Brain microvascular endothelial cell (primary cell): ENCODE data around the gene FYN.

Experiments used
- DNase-seq: peaks from one replicate; pipeline ENCODE4 v3.0.0-alpha.2; 2020
- H3K27ac ChIP-seq: fragments of 250-450 bp; sonication (Bioruptor Pico); 2 replicates; pipeline ENCODE4 v1.5.1; 2020; ENCODE audit warnings: mild to moderate bottlenecking, moderate library complexity
- H3K27me3 ChIP-seq: fragments of 250-450 bp; sonication (Bioruptor Pico); replicated peaks from 2 replicates; pipeline ENCODE4 v1.5.1; 2020; ENCODE audit warnings: mild to moderate bottlenecking
- H3K36me3 ChIP-seq: fragments of 250-450 bp; sonication (Bioruptor Pico); replicated peaks from 2 replicates; pipeline ENCODE4 v1.5.1; 2020; ENCODE audit warnings: mild to moderate bottlenecking
- H3K4me3 ChIP-seq: 2 replicates; pipeline ENCODE4 v1.5.1; 2011; ENCODE audit warnings: low read depth, mild to moderate bottlenecking, control low read depth, low read length, moderate library complexity
- in situ Hi-C: cut with HindIII; loops from 2 replicates; pipeline ENCODE4 v1.10.0; 2017; ENCODE audit warnings: low sequenced_read_pairs, low pct_ligation_motif_present
- TF ChIP-seq, protein P1 (sequence below): IDR thresholded peaks from 2 replicates; pipeline ENCODE4 v1.5.1; 2011; ENCODE audit warnings: low read depth, mild to moderate bottlenecking, moderate library complexity, low read length, control low read depth, inconsistent platforms; ENCODE audit errors: missing control alignments

The FYN gene

DNA sequence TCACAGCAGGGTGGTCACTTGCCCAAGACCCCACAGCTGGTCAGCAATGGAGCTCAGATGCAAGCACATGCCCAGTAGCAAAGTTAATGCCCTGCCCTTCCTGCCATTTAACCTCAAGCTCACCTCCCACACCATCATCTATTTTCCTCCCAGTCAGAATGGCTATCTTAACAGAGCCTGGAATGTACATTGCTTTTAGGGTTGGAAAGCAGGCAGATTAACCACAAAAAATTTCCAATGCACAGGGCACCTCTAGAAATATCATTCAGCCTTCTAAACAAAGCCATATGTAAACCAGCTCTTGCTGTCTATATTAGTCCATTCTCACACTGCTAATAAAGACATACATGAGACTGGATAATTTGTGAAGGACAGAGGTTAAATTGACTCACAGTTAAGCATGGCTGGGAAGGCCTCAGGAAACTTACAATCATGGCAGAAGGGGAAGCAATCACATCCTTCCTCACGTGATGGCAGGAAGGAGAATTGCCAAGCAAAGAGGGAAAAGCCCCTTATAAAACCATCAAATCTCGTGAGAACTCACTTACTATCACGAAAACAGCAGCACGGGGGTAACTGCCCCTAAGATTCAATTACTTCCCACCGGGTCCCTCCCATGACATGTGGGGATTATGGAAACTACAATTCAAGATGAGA is 106.9 kb downstream of the FYN start:
- H3K4me3 ChIP-seq: no peak overlapping the region
- in situ Hi-C loops: no loop called here
- TF ChIP-seq, protein P1, sequence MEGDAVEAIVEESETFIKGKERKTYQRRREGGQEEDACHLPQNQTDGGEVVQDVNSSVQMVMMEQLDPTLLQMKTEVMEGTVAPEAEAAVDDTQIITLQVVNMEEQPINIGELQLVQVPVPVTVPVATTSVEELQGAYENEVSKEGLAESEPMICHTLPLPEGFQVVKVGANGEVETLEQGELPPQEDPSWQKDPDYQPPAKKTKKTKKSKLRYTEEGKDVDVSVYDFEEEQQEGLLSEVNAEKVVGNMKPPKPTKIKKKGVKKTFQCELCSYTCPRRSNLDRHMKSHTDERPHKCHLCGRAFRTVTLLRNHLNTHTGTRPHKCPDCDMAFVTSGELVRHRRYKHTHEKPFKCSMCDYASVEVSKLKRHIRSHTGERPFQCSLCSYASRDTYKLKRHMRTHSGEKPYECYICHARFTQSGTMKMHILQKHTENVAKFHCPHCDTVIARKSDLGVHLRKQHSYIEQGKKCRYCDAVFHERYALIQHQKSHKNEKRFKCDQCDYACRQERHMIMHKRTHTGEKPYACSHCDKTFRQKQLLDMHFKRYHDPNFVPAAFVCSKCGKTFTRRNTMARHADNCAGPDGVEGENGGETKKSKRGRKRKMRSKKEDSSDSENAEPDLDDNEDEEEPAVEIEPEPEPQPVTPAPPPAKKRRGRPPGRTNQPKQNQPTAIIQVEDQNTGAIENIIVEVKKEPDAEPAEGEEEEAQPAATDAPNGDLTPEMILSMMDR: no peak
- H3K27me3 ChIP-seq: no peaks in the 10 kb centered on the region
- H3K36me3 ChIP-seq: no peaks in the 10 kb centered on the region
- DNase-seq: no peak
- H3K27ac ChIP-seq: no peak overlapping the region

DNA sequence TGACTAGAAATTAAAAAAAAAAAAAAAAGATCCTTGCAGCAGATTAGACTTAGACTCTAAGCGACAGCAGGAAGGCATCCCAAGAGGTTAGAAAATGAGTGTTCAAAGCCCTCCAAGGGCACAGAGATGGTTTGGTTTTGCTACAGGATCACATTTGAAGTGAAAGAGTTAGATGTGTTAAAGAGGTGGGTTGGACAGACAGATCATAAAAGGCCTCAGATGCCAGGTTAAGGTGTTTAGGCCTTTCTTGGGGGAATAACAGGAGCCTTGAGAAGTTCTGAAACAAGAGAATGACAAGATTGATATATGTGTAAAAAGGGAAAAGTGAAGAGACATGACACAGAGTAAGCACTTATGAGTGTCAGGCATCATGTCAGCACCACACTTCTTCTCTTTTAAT is 107.5 kb downstream of the FYN start:
- in situ Hi-C loops: no loop called here
- H3K36me3 ChIP-seq: no peaks in the 10 kb centered on the region
- no peaks in the 10 kb centered on the region for H3K27me3 ChIP-seq
- TF ChIP-seq, protein P1: no peak
- H3K27ac ChIP-seq: no peak overlapping the region
- no peak for DNase-seq
- H3K4me3 ChIP-seq: no peak overlapping the region

DNA sequence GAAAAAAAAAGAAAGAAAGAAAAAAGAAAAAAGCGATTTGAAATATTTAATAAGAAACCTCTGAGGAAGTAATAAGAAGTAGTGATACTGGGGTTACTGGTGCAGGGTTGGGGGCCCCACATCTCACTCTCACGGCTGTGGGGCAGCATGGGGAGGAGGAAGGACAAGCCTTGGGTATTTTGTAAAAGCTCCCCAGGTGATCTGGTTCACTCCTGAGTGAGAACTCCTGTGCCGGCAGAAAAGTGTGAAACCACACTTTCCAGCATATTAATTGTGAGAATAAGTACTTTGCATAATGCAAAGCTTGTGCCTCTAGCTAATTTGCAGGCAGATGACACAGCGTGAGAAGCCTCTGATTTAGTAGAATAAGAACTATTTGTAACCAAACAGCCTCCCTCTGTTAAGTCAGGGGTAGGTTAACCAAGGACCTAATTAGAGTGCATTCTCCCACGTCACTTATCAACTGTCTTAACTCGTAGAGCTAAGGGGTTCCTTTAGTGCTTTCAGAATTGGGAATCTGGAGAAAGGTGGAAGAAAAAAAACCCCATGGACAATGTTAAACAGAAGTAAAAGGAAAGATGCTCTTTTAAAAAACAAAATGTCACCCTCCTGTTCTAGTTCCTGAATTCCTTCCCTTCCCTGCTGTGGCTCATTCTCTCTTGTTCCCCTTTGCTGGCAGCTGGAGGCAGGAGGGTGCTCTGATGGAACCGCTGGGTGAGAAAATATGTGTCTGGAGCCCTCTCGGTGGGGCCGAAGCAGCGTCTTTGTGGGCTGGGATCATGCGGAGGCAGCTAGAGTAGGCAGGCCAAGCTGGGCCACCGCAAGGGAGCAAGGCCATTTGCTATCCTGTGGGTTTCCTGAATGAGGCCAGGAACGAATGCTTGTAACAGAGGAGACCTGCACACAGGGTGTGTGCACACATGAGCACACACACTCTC is 108.7 kb downstream of the FYN start:
- H3K27ac ChIP-seq: peak overlapping the region; percentile 30
- H3K4me3 ChIP-seq: no peak overlapping the region
- DNase-seq: peak; percentile 42
- in situ Hi-C loops: no loop called here
- no peaks in the 10 kb centered on the region for H3K36me3 ChIP-seq
- TF ChIP-seq, protein P1: no peak
- no peaks in the 10 kb centered on the region for H3K27me3 ChIP-seq

DNA sequence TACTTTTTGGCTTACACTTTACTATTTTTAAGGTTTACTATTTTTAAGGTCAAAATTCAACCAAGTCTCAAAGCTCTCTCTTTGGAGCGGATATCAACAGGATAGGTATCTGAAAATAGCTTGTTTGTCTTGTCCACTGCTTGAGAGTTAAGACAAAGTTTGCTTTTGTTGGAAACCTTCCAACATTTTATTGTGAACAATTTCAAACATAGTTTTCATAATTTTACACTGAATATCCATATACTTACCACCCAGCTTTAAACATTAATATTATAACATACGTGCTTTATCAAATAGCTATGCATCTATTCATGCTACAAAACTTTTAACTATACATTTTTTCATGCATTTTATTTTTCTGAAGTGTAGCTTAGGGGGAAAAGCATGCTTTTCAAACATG is 109.9 kb downstream of the FYN start:
- TF ChIP-seq, protein P1: no peak
- Histone ChIP-seq H3K27ac (peak overlapping the region; percentile 29), H3K27me3 (no peaks in the 10 kb centered on the region), H3K4me3 (no peak overlapping the region), H3K36me3 (no peaks in the 10 kb centered on the region)
- no peak for DNase-seq
- in situ Hi-C loops: no loop called here

DNA sequence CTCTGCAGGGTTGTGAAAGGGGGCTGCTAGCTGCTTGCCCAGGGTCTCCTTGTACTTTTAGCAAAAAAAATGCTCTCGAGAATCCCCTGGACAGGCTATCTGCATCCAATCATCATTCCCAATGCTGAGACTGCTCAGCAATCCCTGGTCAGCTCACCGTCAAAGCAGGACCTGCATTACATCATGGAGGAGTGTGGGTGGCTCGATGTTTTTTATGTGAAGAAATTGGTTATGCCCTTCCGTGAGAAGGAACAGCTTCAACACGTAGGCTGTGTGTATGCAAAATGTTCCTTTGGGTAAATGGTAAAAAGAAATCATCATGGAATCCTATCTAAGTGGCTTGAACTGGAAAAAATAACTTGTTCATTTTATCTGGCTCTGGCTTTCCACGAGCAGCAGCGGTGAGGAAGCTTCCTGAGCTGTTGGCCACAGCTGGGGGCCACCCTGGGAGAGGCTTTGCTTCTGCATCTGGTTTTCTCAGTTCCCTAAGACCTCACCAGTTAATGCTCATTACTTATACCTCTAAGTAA is 111.4 kb downstream of the FYN start:
- Histone ChIP-seq H3K36me3 (no peaks in the 10 kb centered on the region), H3K27ac (peak overlapping the region; percentile 81), H3K4me3 (no peak overlapping the region), H3K27me3 (no peaks in the 10 kb centered on the region)
- TF ChIP-seq, protein P1: no peak
- DNase-seq: peak; percentile 69
- in situ Hi-C loops: no loop called here
